SK-N-SH (cell line): ENCODE measurements around the gene UROD. TPM values are rescaled to one million over a fixed set of nuclear protein-coding genes. Genes with fewer than 3 reads are reported as not detected.

Experiments
- CTCF ChIA-PET: fragments of 300-600, 350-600 bp; formaldehyde crosslinking; extraction: SDS; loops from one replicate; lab custom pipeline; 2021; lab: Yijun Ruan, JAX
- POLR2A ChIA-PET: fragments of 350-600 bp; sonication (Branson Sonifier 250); formaldehyde crosslinking; extraction: SDS; loops from one replicate; lab custom pipeline; 2020; ENCODE audit warnings: antibody characterized with exemption, inconsistent platforms; lab: Yijun Ruan, JAX
- DNase-seq: peaks from one replicate; pipeline ENCODE4 v3.0.0; 2012
- H2AFZ ChIP-seq: fragments of 200-600 bp; sonication (generic); 2 replicates; pipeline ENCODE4 v1.8.1; 2016; ENCODE audit warnings: antibody characterized with exemption, mild to moderate bottlenecking, low read depth
- H3F3A ChIP-seq: fragments of 200-600 bp; sonication (generic); replicated peaks from 2 replicates; pipeline ENCODE3; 2016; ENCODE audit warnings: antibody characterized with exemption, mild to moderate bottlenecking; ENCODE audit not compliant: insufficient read depth
- H3K27ac ChIP-seq, 2 experiments: fragments of 200-500 bp in 1 of 2; fragments of 200-600 bp in 1 of 2; sonication (Bioruptor generic) in 1 of 2; sonication (generic), shearing (Covaris generic) in 1 of 2; 2 replicates each; pipeline versions ENCODE4 v1.5.1 to v1.6.1; 2014 to 2016; ENCODE audit warnings: low read depth in 2 of 2, inconsistent platforms in 1 of 2, low read length in 1 of 2, mild to moderate bottlenecking in 1 of 2, mixed read lengths in 1 of 2
- H3K27me3 ChIP-seq: fragments of 200-600 bp; sonication (generic), shearing (Covaris generic); 2 replicates; pipeline ENCODE4 v1.6.1; 2016; ENCODE audit warnings: mixed run types; ENCODE audit not compliant: insufficient read depth
- H3K36me3 ChIP-seq, 2 experiments: fragments of 200-500 bp in 1 of 2; fragments of 200-600 bp in 1 of 2; sonication (Bioruptor generic) in 1 of 2; sonication (generic) in 1 of 2; replicated peaks in 1 of 2; 2 replicates each; pipeline versions ENCODE3 to v1.5.1; 2014 to 2016; ENCODE audit warnings: low read length in 1 of 2, mild to moderate bottlenecking in 1 of 2; ENCODE audit not compliant: insufficient read depth in 2 of 2, control insufficient read depth in 1 of 2
- H3K4me1 ChIP-seq, 2 experiments: fragments of 200-500 bp in 1 of 2; fragments of 200-600 bp in 1 of 2; sonication (Bioruptor generic) in 1 of 2; sonication (generic), shearing (Covaris generic) in 1 of 2; 2 replicates each; pipeline versions ENCODE4 v1.5.1 to v1.6.1; 2014 to 2016; ENCODE audit warnings: low read depth in 1 of 2, low read length in 1 of 2, mixed run types in 1 of 2; ENCODE audit not compliant: insufficient read depth in 2 of 2, control insufficient read depth in 1 of 2
- H3K4me2 ChIP-seq: fragments of 200-600 bp; sonication (generic), shearing (Covaris generic); 2 replicates; pipeline ENCODE4 v1.6.1; 2017; ENCODE audit warnings: mixed run types
- H3K4me3 ChIP-seq, 2 experiments: fragments of 200-500 bp in 1 of 2; fragments of 200-600 bp in 1 of 2; sonication (Bioruptor generic) in 1 of 2; sonication (generic), shearing (Covaris generic) in 1 of 2; 2 replicates each; pipeline versions ENCODE4 v1.5.1 to v1.8.1; 2014 to 2016; ENCODE audit warnings: low read depth in 2 of 2, inconsistent platforms in 1 of 2, low read length in 1 of 2, mild to moderate bottlenecking in 1 of 2, mixed read lengths in 1 of 2, moderate library complexity in 1 of 2
- H3K79me2 ChIP-seq: fragments of 200-600 bp; sonication (generic); 2 replicates; pipeline ENCODE4 v1.8.1; 2017; ENCODE audit warnings: mild to moderate bottlenecking; ENCODE audit not compliant: insufficient read depth
- H3K9ac ChIP-seq: fragments of 200-600 bp; sonication (generic); 2 replicates; pipeline ENCODE4 v1.6.1; 2017; ENCODE audit warnings: mixed run types
- H3K9me2 ChIP-seq: fragments of 200-600 bp; sonication (generic); 2 replicates; pipeline ENCODE4 v1.6.1; 2017; ENCODE audit warnings: mixed run types
- H3K9me3 ChIP-seq: fragments of 200-600 bp; sonication (generic); 2 replicates; pipeline ENCODE4 v1.6.1; 2017; ENCODE audit warnings: mixed run types, mild to moderate bottlenecking, moderate library complexity
- H4K20me1 ChIP-seq: fragments of 200-600 bp; sonication (generic); 2 replicates; pipeline ENCODE4 v1.6.1; 2017; ENCODE audit warnings: mild to moderate bottlenecking, mixed run types; ENCODE audit not compliant: insufficient read depth
- CTCF ChIP-seq: fragments of 200-600 bp; sonication (generic); IDR thresholded peaks from 2 replicates; pipeline ENCODE4 v1.6.1; 2017; ENCODE audit warnings: antibody characterized with exemption, mild to moderate bottlenecking, moderate library complexity
- ELF1 ChIP-seq: IDR thresholded peaks from 2 replicates; pipeline ENCODE4 v1.4.0; 2012
- FOSL2 ChIP-seq: IDR thresholded peaks from 2 replicates; pipeline ENCODE4 v1.4.0; 2012; ENCODE audit warnings: low read depth, mild to moderate bottlenecking, moderate library complexity, borderline replicate concordance
- MEF2A ChIP-seq: IDR thresholded peaks from 2 replicates; pipeline ENCODE4 v1.4.0; 2012; ENCODE audit warnings: low read depth, borderline replicate concordance
- MXI1 ChIP-seq: IDR thresholded peaks from 2 replicates; pipeline ENCODE4 v1.6.1; 2012; ENCODE audit warnings: mild to moderate bottlenecking, low read depth, low read length, improper control_type of control experiment
- NFIC ChIP-seq: IDR thresholded peaks from 2 replicates; pipeline ENCODE4 v1.4.0; 2012; ENCODE audit warnings: borderline replicate concordance
- NRF1 ChIP-seq: IDR thresholded peaks from 2 replicates; pipeline ENCODE4 v1.6.1; 2012; ENCODE audit warnings: low read depth, mild to moderate bottlenecking, low read length
- PBX3 ChIP-seq: IDR thresholded peaks from 2 replicates; pipeline ENCODE4; 2012
- RCOR1 ChIP-seq: fragments of 150-350 bp; IDR thresholded peaks from 2 replicates; pipeline ENCODE4 v1.6.1; 2017; ENCODE audit warnings: antibody characterized with exemption, low read length
- SIN3A ChIP-seq: IDR thresholded peaks from 2 replicates; pipeline ENCODE4 v1.6.1; 2012; ENCODE audit warnings: low read depth, mild to moderate bottlenecking, low read length, moderate library complexity, borderline replicate concordance
- SMC3 ChIP-seq: IDR thresholded peaks from 2 replicates; pipeline ENCODE4 v1.6.1; 2012; ENCODE audit warnings: low read depth, low read length, improper control_type of control experiment
- TCF12 ChIP-seq: IDR thresholded peaks from 2 replicates; pipeline ENCODE4 v1.4.0; 2012
- USF1 ChIP-seq: IDR thresholded peaks from 2 replicates; pipeline ENCODE4 v1.4.0; 2012; ENCODE audit warnings: low read depth, borderline replicate concordance
- USF2 ChIP-seq: fragments of 150-350 bp; IDR thresholded peaks from 2 replicates; pipeline ENCODE4 v1.6.1; 2017; ENCODE audit warnings: antibody characterized with exemption, low read length, low read depth, borderline replicate concordance
- ZBTB33 ChIP-seq: IDR thresholded peaks from 2 replicates; pipeline ENCODE4 v1.4.0; 2012; ENCODE audit warnings: low read depth, borderline replicate concordance
- WGBS: methylation state at CpG from one replicate; pipeline ENCODE4 v1.1.6; 2017; ENCODE audit warnings: low lambda C conversion rate; 5-methylcytosine and 5-hydroxymethylcytosine counted together
- polyA plus RNA-seq, 3 experiments: library from polyadenylated mRNA; depleted of rRNA; stranded (reverse); fragments of >200 nt; gene quantifications; 2 replicates each; pipeline ENCODE4 v1.2.3, GENCODE V29; 2012

Gene UROD
- polyA plus RNA-seq, 1 of the 3 experiments (the other 2 are of a cell fraction) = 230 TPM

GRCh38 chr1:45023663-45024062 lies 11.6 kb downstream of the UROD start:
- POLR2A ChIA-PET = no interaction called here
- no peaks in the 10 kb centered on the region for H3K36me3 ChIP-seq
- H3K9me2 ChIP-seq = no peaks in the 10 kb centered on the region
- H3F3A ChIP-seq = peaks cover 6% of the 10 kb centered on the region
- no peak overlapping the region for H3K9ac ChIP-seq
- TF ChIP-seq MEF2A (no peak), NRF1 (no peak), FOSL2 (no peak), SIN3A (no peak), PBX3 (no peak), SMC3 (no peak), TCF12 (no peak), CTCF (no peak), USF1 (no peak), NFIC (no peak), RCOR1 (no peak), ZBTB33 (no peak), USF2 (no peak), ELF1 (no peak), MXI1 (no peak)
- no peak overlapping the region for H3K4me2 ChIP-seq
- no peak overlapping the region for H3K4me3 ChIP-seq
- no peak for DNase-seq
- H3K4me1 ChIP-seq = peaks cover 0 to 2% of the 10 kb centered on the region in 2 experiments; a peak in 1 of 4 replicates
- H2AFZ ChIP-seq = no peak overlapping the region
- H3K27ac ChIP-seq = no peak overlapping the region
- H3K9me3 ChIP-seq = no peaks in the 10 kb centered on the region
- H3K79me2 ChIP-seq = no peaks in the 10 kb centered on the region
- 47% methylated on average over 1 of the region's 1 CpG for WGBS
- no peaks in the 10 kb centered on the region for H4K20me1 ChIP-seq
- H3K27me3 ChIP-seq = no peaks in the 10 kb centered on the region
- CTCF ChIA-PET = interaction anchor here (1.6 kb wide), 1 partner anchor 9 kb away, joined by 6 read pairs; no protein-coding TSS in a partner anchor
